A549 treated with Mapracorat at 1 μM for 4 hours (cell line): ENCODE measurements around the gene MMP11. TPM values are rescaled to one million over a fixed set of nuclear protein-coding genes. Genes with fewer than 3 reads are reported as not detected.

Experiments
- total RNA-seq: library from RNA; stranded (reverse); fragments of 200-300 nt; extraction: Qiagen RNA extraction; gene quantifications from 5 replicates; pipeline ENCODE4 v1.2.3, GENCODE V29; 2022

MMP11 gene, protein sequence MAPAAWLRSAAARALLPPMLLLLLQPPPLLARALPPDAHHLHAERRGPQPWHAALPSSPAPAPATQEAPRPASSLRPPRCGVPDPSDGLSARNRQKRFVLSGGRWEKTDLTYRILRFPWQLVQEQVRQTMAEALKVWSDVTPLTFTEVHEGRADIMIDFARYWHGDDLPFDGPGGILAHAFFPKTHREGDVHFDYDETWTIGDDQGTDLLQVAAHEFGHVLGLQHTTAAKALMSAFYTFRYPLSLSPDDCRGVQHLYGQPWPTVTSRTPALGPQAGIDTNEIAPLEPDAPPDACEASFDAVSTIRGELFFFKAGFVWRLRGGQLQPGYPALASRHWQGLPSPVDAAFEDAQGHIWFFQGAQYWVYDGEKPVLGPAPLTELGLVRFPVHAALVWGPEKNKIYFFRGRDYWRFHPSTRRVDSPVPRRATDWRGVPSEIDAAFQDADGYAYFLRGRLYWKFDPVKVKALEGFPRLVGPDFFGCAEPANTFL
- 0.08 to 0.43 TPM (median 0.27 TPM) in 5 replicates for total RNA-seq

DNA sequence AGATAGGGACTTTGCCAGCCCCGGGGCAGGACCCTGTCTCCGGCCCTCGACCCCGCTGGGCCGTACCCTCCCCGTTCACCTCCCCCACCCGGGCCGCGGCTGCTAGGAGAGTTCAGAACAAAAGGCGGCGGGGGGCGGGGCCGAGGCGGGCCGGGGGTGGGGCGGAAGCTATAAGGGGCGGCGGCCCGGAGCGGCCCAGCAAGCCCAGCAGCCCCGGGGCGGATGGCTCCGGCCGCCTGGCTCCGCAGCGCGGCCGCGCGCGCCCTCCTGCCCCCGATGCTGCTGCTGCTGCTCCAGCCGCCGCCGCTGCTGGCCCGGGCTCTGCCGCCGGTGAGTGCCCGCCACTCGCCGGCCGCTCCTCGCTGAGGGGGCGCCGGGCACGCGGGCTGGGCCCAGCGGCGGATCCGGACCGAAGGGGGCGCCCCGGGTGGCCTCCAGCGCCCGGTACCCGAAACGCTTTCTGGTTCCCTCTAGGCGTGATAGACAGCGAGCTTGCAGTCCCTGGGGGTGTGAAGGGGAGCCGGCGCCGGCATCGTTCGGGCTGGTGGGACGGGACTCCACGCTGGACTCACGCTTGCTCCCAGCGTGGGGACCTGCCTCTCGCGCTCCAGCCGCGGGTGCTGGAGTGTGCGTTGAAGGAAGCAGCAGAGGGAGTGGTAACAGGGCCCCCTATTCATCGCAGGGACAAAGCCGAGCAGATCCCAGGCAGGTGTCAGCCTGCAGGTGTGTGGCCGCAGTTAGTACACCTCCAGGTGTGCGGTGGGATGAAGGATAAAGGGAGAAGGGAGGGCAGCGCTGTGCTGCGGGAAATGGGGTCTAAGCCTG lies at the start of gene MMP11:
TSS of gene MMP11 (plus strand) at position 201 of the 825 bp plus-strand sequence. CDS start at position 223, 22 bp downstream.

DNA sequence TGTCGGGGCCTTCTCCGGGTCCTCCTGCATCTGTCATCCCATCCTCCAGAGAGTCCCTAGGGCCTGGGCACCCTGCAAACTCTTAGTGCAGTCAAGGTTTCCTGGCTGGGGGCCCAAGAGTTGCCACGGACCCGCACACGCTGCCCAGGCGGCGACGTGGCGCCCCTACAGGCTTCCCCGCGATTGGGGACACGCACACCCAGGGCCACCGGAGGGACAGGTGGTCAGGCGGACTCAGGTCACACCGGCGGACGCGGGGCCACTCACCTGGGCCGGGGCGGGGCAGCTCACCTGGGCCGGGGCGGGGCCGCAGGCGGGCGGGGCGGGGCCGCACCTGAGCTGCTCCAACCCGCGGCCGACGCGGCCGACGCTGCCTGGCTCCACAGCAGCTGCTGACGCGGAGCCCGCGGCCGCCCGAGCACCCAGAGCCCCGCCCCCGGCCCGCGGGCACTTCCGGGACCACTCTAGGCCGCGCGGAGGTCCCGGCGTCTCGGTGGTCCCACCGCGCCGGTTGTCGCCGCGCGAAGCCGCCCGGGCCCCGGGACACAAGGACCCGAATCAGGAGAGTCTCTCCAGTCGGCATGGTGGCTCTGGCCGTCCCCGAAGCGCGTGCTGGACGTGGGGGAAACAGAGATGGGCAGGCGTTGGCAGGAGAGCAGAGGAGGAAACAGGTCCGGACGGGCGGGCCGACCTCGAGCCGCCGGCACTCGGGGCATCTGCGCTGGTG lies 21.8 kb upstream of the MMP11 start, which contains the start of gene ZNF70:
TSS of gene ZNF70 (minus strand) at position 399 of the 727 bp plus-strand sequence. CDS start 5,972 bp downstream, outside the sequence.

DNA sequence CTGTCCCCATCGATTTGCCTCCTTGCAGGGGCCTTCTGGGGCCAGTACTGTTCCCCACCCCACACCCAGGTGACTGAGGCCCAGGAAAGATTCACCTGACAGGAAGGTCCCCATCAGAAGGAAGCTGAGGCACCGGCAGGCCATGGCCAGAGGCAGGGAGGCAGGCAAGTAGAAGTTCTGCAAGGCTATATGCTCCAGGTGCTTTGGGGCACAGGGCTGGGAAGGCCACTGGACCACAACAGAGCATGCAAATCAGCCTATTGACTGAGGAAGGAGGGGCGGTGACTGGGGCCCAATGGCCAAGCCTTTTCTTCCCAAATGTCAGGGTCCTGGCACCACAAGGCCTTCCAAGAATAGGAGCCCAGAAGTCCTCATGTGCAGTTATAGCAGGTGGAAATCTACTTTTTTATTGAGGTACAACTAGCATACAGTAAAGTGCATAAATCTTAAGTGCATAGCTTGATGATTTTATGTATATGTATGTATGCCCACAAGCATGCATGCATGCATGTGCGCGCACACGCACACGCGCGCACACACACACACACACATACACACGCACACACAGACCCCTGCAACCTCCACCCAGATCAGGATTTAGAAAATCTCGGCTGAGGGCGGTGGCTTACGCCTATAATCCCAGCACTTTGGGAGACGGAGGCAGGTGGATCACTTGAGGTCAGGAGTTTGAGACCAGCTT lies 18.3 kb upstream of the MMP11 start, which contains the start of gene VPREB3:
TSS of gene VPREB3 (minus strand) at position 206 of the 700 bp plus-strand sequence. CDS start at position 144, 62 bp downstream.

DNA sequence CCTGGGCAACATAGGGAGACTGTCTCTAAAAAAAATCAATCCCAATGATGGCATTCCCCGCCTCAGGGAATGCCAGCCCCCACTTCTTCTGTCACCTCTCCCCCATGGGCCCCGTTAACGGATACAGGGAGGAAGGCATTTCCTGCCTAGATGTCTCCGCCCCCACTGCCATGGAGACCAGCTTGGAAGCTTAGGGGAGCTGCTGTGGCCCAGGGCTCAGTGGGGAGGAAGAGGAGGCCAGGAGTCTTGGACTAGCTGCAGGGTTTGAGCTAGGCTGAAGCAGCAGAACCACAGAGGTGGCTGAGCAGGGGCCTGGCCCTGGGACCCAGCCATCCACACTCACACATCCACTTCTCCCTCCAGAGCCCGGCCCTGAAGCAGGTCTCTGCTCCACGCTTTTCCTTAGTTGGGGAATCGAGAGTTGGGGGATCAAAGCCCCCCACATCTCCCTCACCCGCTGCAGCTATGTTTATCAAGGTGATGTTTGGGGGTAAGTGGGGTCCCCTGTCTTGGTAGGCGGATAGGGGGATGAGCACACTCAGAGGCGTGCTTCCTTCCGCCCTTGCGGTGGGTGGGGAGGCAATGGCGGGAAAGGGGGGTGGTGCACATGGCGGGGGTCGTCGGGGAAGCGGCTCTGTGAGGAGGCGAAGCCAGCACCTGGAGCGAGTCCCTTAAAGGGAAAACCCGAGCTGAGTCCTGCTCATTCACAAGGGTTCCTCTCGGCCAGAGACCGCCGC lies 9.6 kb upstream of the MMP11 start, which contains the start of gene C22orf15:
TSS of gene C22orf15 (plus strand) at position 149 of the 737 bp plus-strand sequence. CDS start at position 466, 317 bp downstream.

DNA sequence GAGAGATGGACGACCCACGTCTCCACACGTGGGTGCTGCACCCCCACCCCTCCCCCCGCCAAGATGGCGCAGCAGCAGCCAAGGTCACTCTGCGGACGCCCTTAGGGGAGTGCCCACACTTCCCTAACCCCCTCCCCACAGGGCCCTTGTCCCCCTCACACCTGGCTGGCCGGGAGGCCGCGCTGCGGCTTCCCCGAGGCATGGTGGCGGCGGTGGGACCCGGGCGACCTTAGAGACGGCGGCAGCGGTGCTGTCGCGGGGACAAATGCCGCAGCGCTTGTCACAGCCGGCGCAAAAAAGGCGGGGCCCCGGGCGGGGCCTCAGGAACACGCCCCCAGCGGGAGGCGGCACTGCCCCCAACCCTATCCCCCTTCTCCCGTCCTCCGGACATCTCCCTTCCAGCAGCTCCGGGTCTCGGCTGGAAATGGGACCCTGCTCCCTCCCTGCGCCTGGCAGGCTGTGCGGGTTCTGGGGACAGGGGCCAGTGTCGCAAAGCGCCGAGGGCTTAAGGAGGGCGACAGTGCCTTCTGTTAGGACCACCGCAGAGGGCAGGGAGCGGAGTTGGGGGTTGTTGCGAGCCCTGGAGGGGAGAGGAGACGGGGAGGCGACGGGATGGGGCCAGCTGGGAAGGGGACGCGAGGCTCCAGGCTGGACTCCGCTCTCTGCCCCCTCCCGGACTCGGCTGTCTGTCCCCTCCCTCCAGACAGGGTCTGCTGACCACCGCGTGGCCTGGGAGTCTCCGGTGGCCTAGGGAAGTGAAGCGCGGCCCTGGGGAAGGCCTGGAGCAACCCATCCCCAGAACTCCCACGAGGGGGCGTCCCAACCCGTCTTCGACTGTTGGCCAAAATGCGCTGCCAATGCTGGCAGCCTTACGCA lies 4.7 kb upstream of the MMP11 start, which contains the start of gene CHCHD10:
TSS of gene CHCHD10 (minus strand) at position 300 of the 876 bp plus-strand sequence. CDS start at position 202, 98 bp downstream.

DNA sequence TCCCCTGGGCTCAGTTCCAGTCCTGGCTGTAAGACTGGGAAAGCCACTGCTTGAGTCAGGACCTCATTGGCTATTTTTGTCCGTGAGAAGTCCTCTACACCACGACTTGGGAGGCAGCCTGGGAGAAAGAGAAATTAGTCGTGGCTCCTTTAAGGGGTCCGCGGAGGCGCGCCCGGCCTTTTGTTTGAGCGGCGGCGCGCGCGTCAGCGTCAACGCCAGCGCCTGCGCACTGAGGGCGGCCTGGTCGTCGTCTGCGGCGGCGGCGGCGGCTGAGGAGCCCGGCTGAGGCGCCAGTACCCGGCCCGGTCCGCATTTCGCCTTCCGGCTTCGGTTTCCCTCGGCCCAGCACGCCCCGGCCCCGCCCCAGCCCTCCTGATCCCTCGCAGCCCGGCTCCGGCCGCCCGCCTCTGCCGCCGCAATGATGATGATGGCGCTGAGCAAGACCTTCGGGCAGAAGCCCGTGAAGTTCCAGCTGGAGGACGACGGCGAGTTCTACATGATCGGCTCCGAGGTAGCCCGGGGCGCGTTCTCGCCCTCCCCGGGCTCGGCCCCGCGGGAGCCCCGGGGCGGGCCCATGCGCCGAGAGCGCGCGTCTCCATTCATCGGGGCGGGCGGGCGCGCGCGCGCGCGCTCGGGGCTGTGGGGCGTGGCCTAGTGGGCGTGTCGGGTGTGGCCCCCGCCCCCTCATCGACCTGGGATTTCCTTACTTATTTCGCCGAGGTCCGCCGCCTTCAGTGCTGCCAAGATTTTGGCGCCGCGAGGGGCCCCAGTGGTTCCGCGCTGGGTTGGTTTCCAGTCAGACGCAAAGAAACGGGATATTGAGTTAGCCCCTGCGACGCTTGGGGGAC lies 14.3 kb downstream of the MMP11 start, which contains the start of gene SMARCB1:
TSS of gene SMARCB1 (plus strand) at position 215 of the 848 bp plus-strand sequence. CDS start at position 419, 204 bp downstream.

Other genes with a start within 250 kb of the MMP11 start
- not detected in 5 replicates for gene IGLL1, start 192.6 kb upstream of the MMP11 start, total RNA-seq
- gene DRICH1, start 140.5 kb upstream of the MMP11 start, total RNA-seq = 0.18 to 0.46 TPM (median 0.22 TPM) in 3 of 5 replicates, not detected in the others
- not detected in 5 replicates for gene RGL4, start 81.8 kb upstream of the MMP11 start, total RNA-seq
- 0.83 to 1.1 TPM (median 1.00 TPM) in 5 replicates for gene ZNF70, start 21.7 kb upstream of the MMP11 start, total RNA-seq
- gene VPREB3, start 18.4 kb upstream of the MMP11 start, total RNA-seq = 0.34 to 1.3 TPM (median 0.73 TPM) in 4 of 5 replicates, not detected in the other
- not detected in 5 replicates for gene C22orf15, start 9.9 kb upstream of the MMP11 start, total RNA-seq
- gene CHCHD10, start 4.9 kb upstream of the MMP11 start, total RNA-seq = 82.4 to 195 TPM (median 176 TPM) in 5 replicates
- gene SMARCB1, start 14.1 kb downstream of the MMP11 start, total RNA-seq = 50.1 to 53.5 TPM (median 52.8 TPM) in 5 replicates
- gene DERL3, start 66.2 kb downstream of the MMP11 start, total RNA-seq = 0.32 to 0.66 TPM (median 0.52 TPM) in 5 replicates
- gene SLC2A11, start 85.0 kb downstream of the MMP11 start, total RNA-seq = 8.6 to 10.7 TPM (median 10.0 TPM) in 5 replicates
- gene MIF, start 121.5 kb downstream of the MMP11 start, total RNA-seq = 518 to 960 TPM (median 932 TPM) in 5 replicates
- 0.28 to 0.43 TPM (median 0.39 TPM) in 5 replicates for gene GSTT2B, start 188.3 kb downstream of the MMP11 start, total RNA-seq
- 1.6 to 2.1 TPM (median 1.9 TPM) in 5 replicates for gene DDTL, start 194.0 kb downstream of the MMP11 start, total RNA-seq
- 116 to 169 TPM (median 161 TPM) in 5 replicates for gene DDT, start 201.6 kb downstream of the MMP11 start, total RNA-seq
- 0.27 TPM in 1 of 5 replicates, not detected in the others for gene GSTT2, start 207.3 kb downstream of the MMP11 start, total RNA-seq
- not detected in 5 replicates for gene GSTT4, start 232.6 kb downstream of the MMP11 start, total RNA-seq
- 26.2 to 33.4 TPM (median 33.0 TPM) in 5 replicates for gene CABIN1, start 238.5 kb downstream of the MMP11 start, total RNA-seq